Gastrocnemius medialis (tissue), 4 donors: ENCODE results near the gene GRIK4. TPM values are rescaled to one million over a fixed set of nuclear protein-coding genes. Genes with fewer than 3 reads are reported as not detected.

Experiments used
- ATAC-seq, 2 donors: fragments of 150-250 bp; one replicate each; pipeline ENCODE4 v1.9.1; 2016
- DNase-seq, 2 donors: peaks; one replicate each; pipeline ENCODE4 v3.0.0-alpha.2; 2019
- H3K27ac ChIP-seq, 4 donors: fragments of 200-600 bp; sonication (generic); 1 replicate in 1 of 4; 2 replicates in 3 of 4; pipeline ENCODE4 v1.5.1; 2016 to 2018; ENCODE audit warnings: mild to moderate bottlenecking in 2 of 4, moderate library complexity in 1 of 4
- H3K27me3 ChIP-seq, 3 donors: fragments of 200-600 bp; sonication (generic) in 2 of 3; 1 replicate in 1 of 3; 2 replicates in 2 of 3; pipeline versions ENCODE4 v1.5.1 to v1.6.0; 2016 to 2019; ENCODE audit warnings: mild to moderate bottlenecking in 1 of 3, moderate library complexity in 1 of 3
- H3K36me3 ChIP-seq, 2 donors: fragments of 200-600 bp; sonication (generic) in 1 of 2; one replicate each; pipeline ENCODE4 v1.5.1; 2017 to 2018
- H3K4me1 ChIP-seq, 2 donors: fragments of 200-600 bp; sonication (generic) in 1 of 2; one replicate each; pipeline ENCODE4 v1.5.1; 2016 to 2017; ENCODE audit warnings: mild to moderate bottlenecking in 2 of 2
- H3K4me3 ChIP-seq, 4 donors: fragments of 200-600 bp; sonication (generic) in 3 of 4; 1 replicate in 1 of 4; 2 replicates in 3 of 4; pipeline ENCODE4 v1.5.1; 2016 to 2019; ENCODE audit warnings: mild to moderate bottlenecking in 2 of 4
- H3K9me3 ChIP-seq, 3 donors: fragments of 200-600 bp; sonication (generic) in 2 of 3; 1 replicate in 1 of 3; 2 replicates in 2 of 3; pipeline ENCODE4 v1.5.1; 2016 to 2019
- POLR2A ChIP-seq, 2 donors: fragments of 450-650 bp; IDR thresholded peaks; one replicate each; pipeline ENCODE4 v1.6.1; 2017; ENCODE audit warnings: antibody characterized with exemption in 2 of 2, mild to moderate bottlenecking in 2 of 2, moderate library complexity in 2 of 2
- in situ Hi-C, 4 donors: fragments of 200-750 bp; cut with MboI; loops; one replicate each; pipeline versions ENCODE4 v1.15.0 to v1.8.0; 2017; ENCODE audit warnings: low sequenced_read_pairs in 4 of 4
- intact Hi-C: fragments of 100-400 bp; cut with DNase I; formaldehyde crosslinking; loops from one replicate; pipeline ENCODE4 v1.15.1; 2023; ENCODE audit warnings: low total_unique reads
- total RNA-seq, 4 donors: library from RNA; depleted of rRNA; stranded (reverse); fragments of >200 nt; gene quantifications; one replicate each; pipeline versions ENCODE4 v1.1.0 to v1.2.3, GENCODE V29; 2016
- TF ChIP-seq, protein P1 (sequence below), 5 experiments: fragments of 450-650 bp in 3 of 5; fragments of 200-600 bp in 2 of 5; sonication (generic) in 2 of 5; IDR thresholded peaks in 4 of 5; conservative IDR thresholded peaks in 1 of 5; 1 replicate in 4 of 5; 2 replicates in 1 of 5; pipeline ENCODE4 v1.5.1; 2016 to 2019; ENCODE audit warnings: antibody characterized with exemption in 5 of 5, mild to moderate bottlenecking in 3 of 5, moderate library complexity in 3 of 5

GRIK4 gene
- total RNA-seq, 4 donors from 2014 or later = 0.42 TPM; not detected in 3

DNA sequence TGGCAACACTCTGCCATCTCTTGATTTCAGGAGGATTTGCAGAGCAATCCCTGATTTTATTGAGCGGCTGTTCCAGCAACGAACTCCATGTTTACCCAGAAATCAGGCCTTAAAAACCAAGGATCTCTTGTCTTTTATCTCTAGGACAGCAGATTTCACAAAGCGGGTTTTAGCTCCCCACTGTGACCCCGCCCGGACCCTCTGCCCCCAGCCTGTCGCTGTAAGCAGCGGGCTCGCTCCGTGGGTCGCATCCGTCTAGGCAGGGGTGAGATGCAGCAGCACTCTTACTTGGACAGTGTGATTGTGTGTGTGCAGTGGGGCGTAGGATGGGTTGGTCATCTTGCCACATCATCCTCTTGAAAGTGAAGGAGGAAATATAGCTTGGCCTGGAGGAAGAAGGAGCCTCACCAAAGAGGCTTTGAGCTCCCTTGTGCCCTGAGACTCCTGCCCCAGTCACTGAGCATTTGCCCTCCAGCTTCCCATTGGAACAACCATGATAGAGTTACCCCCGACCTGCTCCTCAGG, 323.2 kb downstream of the GRIK4 start:
- Histone ChIP-seq H3K9me3 (no peaks in the 10 kb centered on the region), H3K4me1 (peaks cover 0 to 4% of the 10 kb centered on the region in 2 donors), H3K4me3 (no peak overlapping the region), H3K27ac (no peak overlapping the region), H3K36me3 (no peaks in the 10 kb centered on the region), H3K27me3 (no peaks in the 10 kb centered on the region)
- ATAC-seq = no peak
- TF ChIP-seq, protein P1, sequence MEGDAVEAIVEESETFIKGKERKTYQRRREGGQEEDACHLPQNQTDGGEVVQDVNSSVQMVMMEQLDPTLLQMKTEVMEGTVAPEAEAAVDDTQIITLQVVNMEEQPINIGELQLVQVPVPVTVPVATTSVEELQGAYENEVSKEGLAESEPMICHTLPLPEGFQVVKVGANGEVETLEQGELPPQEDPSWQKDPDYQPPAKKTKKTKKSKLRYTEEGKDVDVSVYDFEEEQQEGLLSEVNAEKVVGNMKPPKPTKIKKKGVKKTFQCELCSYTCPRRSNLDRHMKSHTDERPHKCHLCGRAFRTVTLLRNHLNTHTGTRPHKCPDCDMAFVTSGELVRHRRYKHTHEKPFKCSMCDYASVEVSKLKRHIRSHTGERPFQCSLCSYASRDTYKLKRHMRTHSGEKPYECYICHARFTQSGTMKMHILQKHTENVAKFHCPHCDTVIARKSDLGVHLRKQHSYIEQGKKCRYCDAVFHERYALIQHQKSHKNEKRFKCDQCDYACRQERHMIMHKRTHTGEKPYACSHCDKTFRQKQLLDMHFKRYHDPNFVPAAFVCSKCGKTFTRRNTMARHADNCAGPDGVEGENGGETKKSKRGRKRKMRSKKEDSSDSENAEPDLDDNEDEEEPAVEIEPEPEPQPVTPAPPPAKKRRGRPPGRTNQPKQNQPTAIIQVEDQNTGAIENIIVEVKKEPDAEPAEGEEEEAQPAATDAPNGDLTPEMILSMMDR (IDR thresholded peaks at IDR 0.05 in 4 of 5, conservative IDR thresholded peaks at IDR 0.05 in 1 of 5) = no peak
- TF ChIP-seq POLR2A (IDR thresholded peaks at IDR 0.05) = no peak
- intact Hi-C loops (no loop called here), in situ Hi-C loops (no loop called here)
- no peak for DNase-seq

DNA sequence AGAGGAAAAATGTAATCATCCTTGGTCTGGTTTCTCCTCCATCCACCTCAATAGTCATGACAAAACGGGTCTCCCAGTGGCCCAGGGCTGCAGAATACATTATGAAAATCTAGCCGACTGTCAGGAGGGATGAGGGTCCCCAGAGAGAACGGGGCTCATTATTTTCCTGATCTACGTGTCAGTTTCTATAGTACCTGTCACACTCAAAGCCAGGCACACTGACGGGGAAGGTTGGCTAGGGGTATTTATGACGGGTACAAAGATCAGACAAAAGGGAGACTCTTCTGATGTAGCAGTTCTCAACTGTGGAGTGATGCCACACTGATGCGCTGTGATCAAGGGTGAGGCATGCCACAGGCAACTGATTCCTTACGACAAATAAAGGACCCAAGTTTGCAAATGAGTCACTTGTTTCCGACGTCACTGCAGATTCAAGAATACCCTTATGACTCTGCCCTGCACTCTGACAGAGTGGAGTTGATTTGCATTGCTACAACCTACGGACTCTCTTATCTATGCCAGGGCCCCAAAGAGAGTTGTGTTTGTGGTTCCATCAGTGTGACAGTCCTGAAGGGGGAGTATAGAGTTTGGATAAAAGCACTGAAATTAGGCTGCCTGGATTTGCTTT, 324.2 kb downstream of the GRIK4 start:
- no peak for DNase-seq
- no peak for ATAC-seq
- in situ Hi-C loops (no loop called here), intact Hi-C loops (no loop called here)
- Histone ChIP-seq H3K4me3 (no peak overlapping the region), H3K27me3 (no peaks in the 10 kb centered on the region), H3K4me1 (peaks cover 0 to 4% of the 10 kb centered on the region in 2 donors), H3K27ac (no peak overlapping the region), H3K9me3 (no peaks in the 10 kb centered on the region), H3K36me3 (no peaks in the 10 kb centered on the region)
- TF ChIP-seq POLR2A (IDR thresholded peaks at IDR 0.05) = no peak
- TF ChIP-seq, protein P1 (IDR thresholded peaks at IDR 0.05 in 4 of 5, conservative IDR thresholded peaks at IDR 0.05 in 1 of 5) = no peak

DNA sequence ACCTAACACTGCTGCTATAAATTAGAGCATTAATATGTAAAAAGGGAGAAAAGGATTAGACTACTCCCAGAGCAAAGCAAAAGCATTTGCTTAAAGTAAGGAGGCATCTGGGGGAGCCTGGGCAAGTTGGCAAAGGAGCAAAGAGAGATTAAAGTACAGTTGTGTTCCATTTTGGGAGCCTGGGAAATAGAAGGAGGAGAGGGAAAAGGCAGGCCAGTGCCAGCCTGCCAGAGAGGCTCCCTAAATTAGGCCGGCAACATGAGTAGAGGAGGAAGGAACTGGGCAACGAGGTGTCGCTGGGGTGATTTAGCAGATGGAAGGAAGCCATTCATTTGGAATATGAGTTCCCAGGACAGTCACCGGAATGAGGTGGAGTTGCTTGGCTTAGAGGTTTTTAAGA, 326.1 kb downstream of the GRIK4 start:
- no peak overlapping the region for H3K4me3 ChIP-seq
- no peak for ATAC-seq
- in situ Hi-C loops (no loop called here), intact Hi-C loops (no loop called here)
- no peak for DNase-seq
- no peaks in the 10 kb centered on the region for H3K9me3 ChIP-seq
- H3K27ac ChIP-seq = no peak overlapping the region
- TF ChIP-seq, protein P1 (IDR thresholded peaks at IDR 0.05 in 4 of 5, conservative IDR thresholded peaks at IDR 0.05 in 1 of 5) = no peak
- no peak for TF ChIP-seq POLR2A (IDR thresholded peaks at IDR 0.05)
- peaks cover 0 to 4% of the 10 kb centered on the region in 2 donors for H3K4me1 ChIP-seq
- H3K27me3 ChIP-seq = no peaks in the 10 kb centered on the region
- H3K36me3 ChIP-seq = no peaks in the 10 kb centered on the region

DNA sequence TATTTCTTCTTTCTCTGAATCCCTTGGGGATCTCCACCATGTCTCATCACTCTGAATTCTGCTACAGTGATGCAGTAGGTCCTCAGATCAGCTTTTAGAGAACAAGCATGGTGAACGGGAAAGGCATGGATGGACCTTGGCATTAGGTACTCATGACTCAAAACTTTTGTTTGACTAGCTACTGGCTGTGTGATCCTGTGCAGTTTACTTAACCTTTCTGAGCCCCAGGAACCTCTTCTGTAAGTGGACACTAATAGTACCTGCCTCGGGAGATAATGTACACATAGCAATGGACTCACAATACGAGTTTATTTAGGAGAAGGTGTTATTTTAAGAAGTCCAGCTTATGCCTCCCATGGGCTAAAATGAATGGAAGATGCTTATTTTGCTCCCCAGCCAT, 327.7 kb downstream of the GRIK4 start:
- ATAC-seq (no peak), DNase-seq (no peak)
- TF ChIP-seq, protein P1 (IDR thresholded peaks at IDR 0.05 in 4 of 5, conservative IDR thresholded peaks at IDR 0.05 in 1 of 5) = no peak
- TF ChIP-seq POLR2A (IDR thresholded peaks at IDR 0.05) = no peak
- Histone ChIP-seq H3K4me3 (no peak overlapping the region), H3K4me1 (peaks cover 0 to 4% of the 10 kb centered on the region in 2 donors), H3K27me3 (no peaks in the 10 kb centered on the region), H3K36me3 (no peaks in the 10 kb centered on the region), H3K27ac (no peak overlapping the region), H3K9me3 (no peaks in the 10 kb centered on the region)
- in situ Hi-C loops = no loop called here
- intact Hi-C loops = no loop called here
